ENCODE data around the gene ALKBH3. TPM values are rescaled to one million over a fixed set of nuclear protein-coding genes. Genes with fewer than 3 reads are reported as not detected.

Gene ALKBH3
- polyA plus RNA-seq, 2 of the 4 experiments (the other 2 are of a cell fraction), result 22.9 to 50.2 TPM

GRCh38 chr11:43903078-43903477 is 22.4 kb downstream of the ALKBH3 start:
- no peaks in the 10 kb centered on the region for H3K9me3 ChIP-seq
- DNase-seq (ENCODE audit: low read depth in 1 of 2, low spot score in 1 of 2) (no peak), FAIRE-seq (no peak), ATAC-seq (no peak)
- H3K4me3 ChIP-seq, result no peak overlapping the region
- H3K4me2 ChIP-seq, result no peak overlapping the region
- no peak for TF ChIP-seq NFE2L2 (conservative IDR thresholded peaks at IDR 0.05; ENCODE audit: low read length)
- no peak for TF ChIP-seq RCOR1 (IDR thresholded peaks at IDR 0.05; ENCODE audit: low read depth, low read length)
- TF ChIP-seq EHF (CRISPR knock-in tag; IDR thresholded peaks at IDR 0.05), result no peak
- no peak for TF ChIP-seq RAD21 (conservative IDR thresholded peaks at IDR 0.05 in 1 of 2, IDR thresholded peaks at IDR 0.05 in 1 of 2)
- TF ChIP-seq, protein P1, sequence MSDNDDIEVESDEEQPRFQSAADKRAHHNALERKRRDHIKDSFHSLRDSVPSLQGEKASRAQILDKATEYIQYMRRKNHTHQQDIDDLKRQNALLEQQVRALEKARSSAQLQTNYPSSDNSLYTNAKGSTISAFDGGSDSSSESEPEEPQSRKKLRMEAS (IDR thresholded peaks at IDR 0.05), result no peak
- TF ChIP-seq, protein P2, sequence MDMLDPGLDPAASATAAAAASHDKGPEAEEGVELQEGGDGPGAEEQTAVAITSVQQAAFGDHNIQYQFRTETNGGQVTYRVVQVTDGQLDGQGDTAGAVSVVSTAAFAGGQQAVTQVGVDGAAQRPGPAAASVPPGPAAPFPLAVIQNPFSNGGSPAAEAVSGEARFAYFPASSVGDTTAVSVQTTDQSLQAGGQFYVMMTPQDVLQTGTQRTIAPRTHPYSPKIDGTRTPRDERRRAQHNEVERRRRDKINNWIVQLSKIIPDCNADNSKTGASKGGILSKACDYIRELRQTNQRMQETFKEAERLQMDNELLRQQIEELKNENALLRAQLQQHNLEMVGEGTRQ (IDR thresholded peaks at IDR 0.05), result no peak
- no peak for TF ChIP-seq HEYL (CRISPR knock-in tag; IDR thresholded peaks at IDR 0.05)
- no peak for TF ChIP-seq MYC (IDR thresholded peaks at IDR 0.05; ENCODE audit: borderline replicate concordance, low read length)
- TF ChIP-seq, protein P3, sequence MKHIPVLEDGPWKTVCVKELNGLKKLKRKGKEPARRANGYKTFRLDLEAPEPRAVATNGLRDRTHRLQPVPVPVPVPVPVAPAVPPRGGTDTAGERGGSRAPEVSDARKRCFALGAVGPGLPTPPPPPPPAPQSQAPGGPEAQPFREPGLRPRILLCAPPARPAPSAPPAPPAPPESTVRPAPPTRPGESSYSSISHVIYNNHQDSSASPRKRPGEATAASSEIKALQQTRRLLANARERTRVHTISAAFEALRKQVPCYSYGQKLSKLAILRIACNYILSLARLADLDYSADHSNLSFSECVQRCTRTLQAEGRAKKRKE (CRISPR knock-in tag; IDR thresholded peaks at IDR 0.05; ENCODE audit: low read depth), result no peak
- TF ChIP-seq HDAC2 (IDR thresholded peaks at IDR 0.05), result no peak
- TF ChIP-seq, protein P4, sequence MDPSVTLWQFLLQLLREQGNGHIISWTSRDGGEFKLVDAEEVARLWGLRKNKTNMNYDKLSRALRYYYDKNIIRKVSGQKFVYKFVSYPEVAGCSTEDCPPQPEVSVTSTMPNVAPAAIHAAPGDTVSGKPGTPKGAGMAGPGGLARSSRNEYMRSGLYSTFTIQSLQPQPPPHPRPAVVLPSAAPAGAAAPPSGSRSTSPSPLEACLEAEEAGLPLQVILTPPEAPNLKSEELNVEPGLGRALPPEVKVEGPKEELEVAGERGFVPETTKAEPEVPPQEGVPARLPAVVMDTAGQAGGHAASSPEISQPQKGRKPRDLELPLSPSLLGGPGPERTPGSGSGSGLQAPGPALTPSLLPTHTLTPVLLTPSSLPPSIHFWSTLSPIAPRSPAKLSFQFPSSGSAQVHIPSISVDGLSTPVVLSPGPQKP (IDR thresholded peaks at IDR 0.05; ENCODE audit: low read depth, low read length), result no peak
- TF ChIP-seq POLR2A (IDR thresholded peaks at IDR 0.05; ENCODE audit: low read length), result no peak
- TF ChIP-seq PHF8 (IDR thresholded peaks at IDR 0.05; ENCODE audit: borderline replicate concordance, low read depth), result no peak
- no peak for TF ChIP-seq KDM5A (IDR thresholded peaks at IDR 0.05)
- no peak for TF ChIP-seq ZFP36 (IDR thresholded peaks at IDR 0.05; ENCODE audit: borderline replicate concordance, partially characterized antibody)
- ChIA-PET POLR2A (no interaction called here), CTCF (interaction anchor here (1.2 to 9.1 kb wide), 3 partner anchors 12 to 42 kb away, joined by 4 to 82 read pairs (median 4); no protein-coding TSS in a partner anchor)
- H3K4me1 ChIP-seq, result no peaks in the 10 kb centered on the region
- no peak overlapping the region for H3K27ac ChIP-seq
- 97% methylated on average over 2 of the region's 2 CpGs for WGBS (ENCODE audit: missing lambda C conversion rate)

- CTCF ChIA-PET, result interaction anchor here (1.2 to 9.1 kb wide), 4 partner anchors 11 to 134 kb away, joined by 3 to 82 read pairs (median 4); no protein-coding TSS in a partner anchor
- no peaks in the 10 kb centered on the region for H3K9me3 ChIP-seq
- ATAC-seq (no peak), DNase-seq (ENCODE audit: low read depth in 1 of 2, low spot score in 1 of 2) (no peak), FAIRE-seq (no peak)
- H3K4me3 ChIP-seq, result no peak overlapping the region
- H3K4me1 ChIP-seq, result no peaks in the 10 kb centered on the region
- H3K4me2 ChIP-seq, result no peak overlapping the region
- WGBS (ENCODE audit: missing lambda C conversion rate), result 93% methylated on average over 4 of the region's 4 CpGs
- no peak overlapping the region for H3K27ac ChIP-seq
- POLR2A ChIA-PET, result no interaction called here
- no peak for TF ChIP-seq ZFP36 (IDR thresholded peaks at IDR 0.05; ENCODE audit: borderline replicate concordance, partially characterized antibody)
- TF ChIP-seq, protein P5, sequence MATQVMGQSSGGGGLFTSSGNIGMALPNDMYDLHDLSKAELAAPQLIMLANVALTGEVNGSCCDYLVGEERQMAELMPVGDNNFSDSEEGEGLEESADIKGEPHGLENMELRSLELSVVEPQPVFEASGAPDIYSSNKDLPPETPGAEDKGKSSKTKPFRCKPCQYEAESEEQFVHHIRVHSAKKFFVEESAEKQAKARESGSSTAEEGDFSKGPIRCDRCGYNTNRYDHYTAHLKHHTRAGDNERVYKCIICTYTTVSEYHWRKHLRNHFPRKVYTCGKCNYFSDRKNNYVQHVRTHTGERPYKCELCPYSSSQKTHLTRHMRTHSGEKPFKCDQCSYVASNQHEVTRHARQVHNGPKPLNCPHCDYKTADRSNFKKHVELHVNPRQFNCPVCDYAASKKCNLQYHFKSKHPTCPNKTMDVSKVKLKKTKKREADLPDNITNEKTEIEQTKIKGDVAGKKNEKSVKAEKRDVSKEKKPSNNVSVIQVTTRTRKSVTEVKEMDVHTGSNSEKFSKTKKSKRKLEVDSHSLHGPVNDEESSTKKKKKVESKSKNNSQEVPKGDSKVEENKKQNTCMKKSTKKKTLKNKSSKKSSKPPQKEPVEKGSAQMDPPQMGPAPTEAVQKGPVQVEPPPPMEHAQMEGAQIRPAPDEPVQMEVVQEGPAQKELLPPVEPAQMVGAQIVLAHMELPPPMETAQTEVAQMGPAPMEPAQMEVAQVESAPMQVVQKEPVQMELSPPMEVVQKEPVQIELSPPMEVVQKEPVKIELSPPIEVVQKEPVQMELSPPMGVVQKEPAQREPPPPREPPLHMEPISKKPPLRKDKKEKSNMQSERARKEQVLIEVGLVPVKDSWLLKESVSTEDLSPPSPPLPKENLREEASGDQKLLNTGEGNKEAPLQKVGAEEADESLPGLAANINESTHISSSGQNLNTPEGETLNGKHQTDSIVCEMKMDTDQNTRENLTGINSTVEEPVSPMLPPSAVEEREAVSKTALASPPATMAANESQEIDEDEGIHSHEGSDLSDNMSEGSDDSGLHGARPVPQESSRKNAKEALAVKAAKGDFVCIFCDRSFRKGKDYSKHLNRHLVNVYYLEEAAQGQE (IDR thresholded peaks at IDR 0.05), result no peak
- no peak for TF ChIP-seq HOXB13 (CRISPR knock-in tag; IDR thresholded peaks at IDR 0.05; ENCODE audit: low read depth)
- TF ChIP-seq JUNB (IDR thresholded peaks at IDR 0.05), result no peak
- TF ChIP-seq CBX2 (IDR thresholded peaks at IDR 0.05; ENCODE audit: borderline replicate concordance, low read depth), result no peak
- TF ChIP-seq BHLHE40 (IDR thresholded peaks at IDR 0.05; ENCODE audit: low read depth, low read length), result no peak
- no peak for TF ChIP-seq EP300 (IDR thresholded peaks at IDR 0.05)
- TF ChIP-seq POLR2AphosphoS2 (conservative IDR thresholded peaks at IDR 0.05; ENCODE audit: low read length), result no peak
- TF ChIP-seq, protein P2 (IDR thresholded peaks at IDR 0.05), result no peak
- TF ChIP-seq HMGXB4 (CRISPR knock-in tag; IDR thresholded peaks at IDR 0.05; ENCODE audit: borderline replicate concordance), result no peak
- no peak for TF ChIP-seq RARB (CRISPR knock-in tag; IDR thresholded peaks at IDR 0.05)
- TF ChIP-seq, protein P6, sequence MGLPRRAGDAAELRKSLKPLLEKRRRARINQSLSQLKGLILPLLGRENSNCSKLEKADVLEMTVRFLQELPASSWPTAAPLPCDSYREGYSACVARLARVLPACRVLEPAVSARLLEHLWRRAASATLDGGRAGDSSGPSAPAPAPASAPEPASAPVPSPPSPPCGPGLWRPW (IDR thresholded peaks at IDR 0.05), result no peak
- no peak for TF ChIP-seq CTCF (IDR thresholded peaks at IDR 0.05)
Measured at GRCh38 chr11:43903969-43904368, 23.3 kb downstream of the ALKBH3 start.

Measured in A549 (cell line).